Tibial nerve (tissue), 4 donors: ENCODE measurements around the gene PINK1. TPM values are rescaled to one million over a fixed set of nuclear protein-coding genes. Genes with fewer than 3 reads are reported as not detected.

ENCODE experiments used
- DNase-seq, 2 donors: peaks; one replicate each; pipeline ENCODE4 v3.0.0-alpha.2; 2019; ENCODE audit warnings: low spot score in 2 of 2
- H3K27ac ChIP-seq, 4 donors: fragments of 200-600 bp; sonication (generic) in 3 of 4; one replicate each; pipeline ENCODE4 v1.5.1; 2017 to 2019; ENCODE audit warnings: mild to moderate bottlenecking in 1 of 4
- H3K27me3 ChIP-seq, 2 donors: fragments of 200-600 bp; sonication (generic) in 1 of 2; one replicate each; pipeline versions ENCODE4 v1.5.1 to v1.6.0; 2017 to 2019
- H3K36me3 ChIP-seq, 3 donors: fragments of 200-600 bp; sonication (generic); one replicate each; pipeline ENCODE4 v1.5.1; 2018 to 2019
- H3K4me1 ChIP-seq, 4 donors: fragments of 200-600 bp; sonication (generic) in 3 of 4; one replicate each; pipeline ENCODE4 v1.5.1; 2017 to 2019
- H3K4me3 ChIP-seq, 4 donors: fragments of 200-600 bp; sonication (generic) in 3 of 4; one replicate each; pipeline ENCODE4 v1.5.1; 2017 to 2019; ENCODE audit warnings: mild to moderate bottlenecking in 1 of 4, moderate library complexity in 1 of 4
- H3K9me3 ChIP-seq, 4 donors: fragments of 200-600 bp; sonication (generic) in 3 of 4; one replicate each; pipeline ENCODE4 v1.5.1; 2017 to 2019
- EP300 ChIP-seq, 2 donors: sonication (generic); formaldehyde crosslinking; IDR thresholded peaks; one replicate each; pipeline ENCODE4 v1.6.1; 2017; ENCODE audit warnings: antibody characterized with exemption in 2 of 2, mild to moderate bottlenecking in 1 of 2
- POLR2A ChIP-seq, 2 donors: fragments of 450-650 bp; IDR thresholded peaks; one replicate each; pipeline ENCODE4 v1.6.1; 2017; ENCODE audit warnings: antibody characterized with exemption in 2 of 2, mild to moderate bottlenecking in 2 of 2, moderate library complexity in 2 of 2
- WGBS, 2 donors: methylation state at CpG; one replicate each; pipeline ENCODE4 v1.1.5; 2018; 5-methylcytosine and 5-hydroxymethylcytosine counted together
- total RNA-seq, 4 donors: library from RNA; depleted of rRNA; stranded (reverse); fragments of >200 nt; gene quantifications; one replicate each; pipeline ENCODE4 v1.1.0, GENCODE V29; 2016
- TF ChIP-seq, protein P1 (sequence below), 5 experiments: fragments of 200-600 bp in 3 of 5; fragments of 450-650 bp in 2 of 5; sonication (generic) in 3 of 5; IDR thresholded peaks; one replicate each; pipeline ENCODE4 v1.5.1; 2016 to 2019; ENCODE audit warnings: antibody characterized with exemption in 5 of 5, mild to moderate bottlenecking in 3 of 5, moderate library complexity in 2 of 5

Gene PINK1
- 100 to 1,000 TPM in 3 of 4 donors, 10 to 100 TPM in 1; 93.9 to 134 (median 124) TPM for total RNA-seq

- Histone ChIP-seq H3K4me3 (peak within 1 kb of the TSS; percentile 71 to 99 (median 92)), H3K36me3 (peaks cover 0 to 19% (median 0%) of the 10 kb centered on the region in 3 donors), H3K9me3 (no peaks in the 10 kb centered on the region), H3K4me1 (peaks cover 0 to 32% (median 12%) of the 10 kb centered on the region in 4 donors), H3K27me3 (peaks cover 0 to 10% of the 10 kb centered on the region in 2 donors), H3K27ac (peak within 1 kb of the TSS; percentile 21 to 95 (median 93))
- WGBS, 2 donors, result 5% methylated on average over 20 to 29 of the region's 93 CpGs
- DNase-seq, result peak; percentile 62 to 77
- TF ChIP-seq, protein P1, sequence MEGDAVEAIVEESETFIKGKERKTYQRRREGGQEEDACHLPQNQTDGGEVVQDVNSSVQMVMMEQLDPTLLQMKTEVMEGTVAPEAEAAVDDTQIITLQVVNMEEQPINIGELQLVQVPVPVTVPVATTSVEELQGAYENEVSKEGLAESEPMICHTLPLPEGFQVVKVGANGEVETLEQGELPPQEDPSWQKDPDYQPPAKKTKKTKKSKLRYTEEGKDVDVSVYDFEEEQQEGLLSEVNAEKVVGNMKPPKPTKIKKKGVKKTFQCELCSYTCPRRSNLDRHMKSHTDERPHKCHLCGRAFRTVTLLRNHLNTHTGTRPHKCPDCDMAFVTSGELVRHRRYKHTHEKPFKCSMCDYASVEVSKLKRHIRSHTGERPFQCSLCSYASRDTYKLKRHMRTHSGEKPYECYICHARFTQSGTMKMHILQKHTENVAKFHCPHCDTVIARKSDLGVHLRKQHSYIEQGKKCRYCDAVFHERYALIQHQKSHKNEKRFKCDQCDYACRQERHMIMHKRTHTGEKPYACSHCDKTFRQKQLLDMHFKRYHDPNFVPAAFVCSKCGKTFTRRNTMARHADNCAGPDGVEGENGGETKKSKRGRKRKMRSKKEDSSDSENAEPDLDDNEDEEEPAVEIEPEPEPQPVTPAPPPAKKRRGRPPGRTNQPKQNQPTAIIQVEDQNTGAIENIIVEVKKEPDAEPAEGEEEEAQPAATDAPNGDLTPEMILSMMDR (IDR thresholded peaks at IDR 0.05), result peak; percentile 96 to 100 (median 99)
- TF ChIP-seq POLR2A (IDR thresholded peaks at IDR 0.05), result peak; percentile 70 to 86
- TF ChIP-seq EP300 (IDR thresholded peaks at IDR 0.05), result peak in 1 of 2 donors; percentile 66
These were observed at the start of gene PINK1 for GRCh38 chr1:20633190-20634064. TSS of gene PINK1 (plus strand) at chr1:20633458. CDS start at chr1:20633549, 91 bp downstream.

DNA sequence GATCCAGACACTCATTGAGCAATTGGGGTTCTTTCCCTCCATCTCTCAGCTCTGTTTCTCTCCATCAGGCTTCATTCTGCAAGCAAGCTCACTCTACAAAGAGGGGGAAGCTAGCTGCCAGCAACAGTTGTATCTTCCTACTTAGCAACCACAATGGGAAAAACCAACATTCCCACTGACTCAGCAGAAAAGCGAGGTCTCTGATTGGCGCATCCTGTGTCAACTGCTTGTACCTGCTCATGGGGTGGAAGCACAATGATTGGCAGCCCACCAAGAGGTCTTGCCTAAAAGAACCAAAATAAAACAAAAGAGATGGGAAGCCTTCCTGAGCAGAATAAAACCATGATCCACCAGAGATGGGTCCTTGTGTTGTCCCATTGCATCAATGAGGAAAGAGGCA, 48.4 kb upstream of the PINK1 start:
- Histone ChIP-seq H3K27me3 (peaks cover 0 to 25% of the 10 kb centered on the region in 2 donors), H3K4me1 (peaks cover 0 to 9% (median 0%) of the 10 kb centered on the region in 4 donors), H3K36me3 (no peaks in the 10 kb centered on the region), H3K4me3 (no peak overlapping the region), H3K27ac (no peak overlapping the region), H3K9me3 (peaks cover 0 to 13% (median 0%) of the 10 kb centered on the region in 4 donors)
- TF ChIP-seq, protein P1 (IDR thresholded peaks at IDR 0.05), result no peak
- TF ChIP-seq POLR2A (IDR thresholded peaks at IDR 0.05) (no peak), EP300 (IDR thresholded peaks at IDR 0.05) (no peak)
- no peak for DNase-seq
- 62 to 65% methylated on average over 2 of the region's 2 CpGs for WGBS, 2 donors

DNA sequence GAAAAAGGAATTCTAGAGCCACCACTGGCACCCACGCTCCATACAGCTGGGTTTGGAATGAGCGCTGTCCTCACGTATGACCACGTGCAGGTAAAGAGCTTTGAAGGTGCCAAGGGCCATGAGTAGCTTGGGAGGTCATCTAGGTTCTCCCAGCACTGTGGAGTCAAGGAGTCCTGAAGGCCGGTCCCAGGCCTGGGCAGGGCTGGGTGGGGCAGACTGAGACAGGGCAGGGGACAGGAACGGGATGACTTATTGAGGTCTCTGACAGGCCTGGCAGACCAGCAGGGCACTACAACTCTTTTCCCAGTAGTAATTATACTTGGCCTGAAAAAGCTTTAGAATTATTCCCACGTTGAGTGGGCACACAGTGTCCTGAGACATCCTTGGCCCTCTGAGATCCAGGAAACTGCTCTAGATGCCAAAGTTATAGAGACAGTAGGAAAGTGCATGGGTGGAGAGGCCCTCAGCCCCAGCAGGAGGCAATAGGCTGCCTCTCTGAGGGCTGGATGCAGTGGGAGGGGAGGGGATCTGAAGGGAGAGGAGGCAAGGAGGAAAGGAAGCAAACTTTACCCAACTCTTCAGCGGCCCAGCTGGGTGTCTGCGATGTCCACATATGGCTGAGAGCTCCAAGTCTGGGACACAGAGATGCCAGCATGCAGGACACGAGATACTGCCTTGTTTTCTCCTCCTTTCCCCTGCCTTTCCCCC, 46.2 kb upstream of the PINK1 start:
- peaks cover 0 to 5% (median 0%) of the 10 kb centered on the region in 4 donors for H3K9me3 ChIP-seq
- TF ChIP-seq, protein P1 (IDR thresholded peaks at IDR 0.05), result no peak
- no peak for TF ChIP-seq EP300 (IDR thresholded peaks at IDR 0.05)
- no peak for TF ChIP-seq POLR2A (IDR thresholded peaks at IDR 0.05)
- peaks cover 0 to 9% (median 0%) of the 10 kb centered on the region in 4 donors for H3K4me1 ChIP-seq
- 70 to 83% methylated on average over 7 to 10 of the region's 10 CpGs for WGBS, 2 donors
- no peak overlapping the region for H3K27ac ChIP-seq
- H3K27me3 ChIP-seq, result peaks cover 0 to 44% of the 10 kb centered on the region in 2 donors
- DNase-seq, result no peak
- H3K36me3 ChIP-seq, result no peaks in the 10 kb centered on the region
- H3K4me3 ChIP-seq, result no peak overlapping the region

DNA sequence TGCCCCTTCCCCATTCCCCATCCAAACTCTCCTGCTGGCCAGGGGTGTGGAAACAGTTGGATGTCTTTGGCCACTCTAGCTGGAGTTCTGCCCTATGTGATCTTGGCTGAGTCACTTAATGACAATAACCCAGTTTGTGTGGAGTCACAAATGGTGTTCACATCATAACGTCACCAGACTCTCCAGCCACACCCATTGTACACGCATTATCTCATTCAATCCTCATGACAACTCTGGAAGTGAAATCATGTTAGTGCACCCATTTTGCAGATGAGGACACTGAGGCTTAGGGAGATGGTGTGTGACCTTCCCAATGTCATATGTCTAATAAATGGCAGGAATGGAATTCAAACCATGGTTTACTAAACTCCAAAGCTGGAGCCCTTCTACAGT, 45.6 kb upstream of the PINK1 start:
- 44 to 54% methylated on average over 2 of the region's 2 CpGs for WGBS, 2 donors
- Histone ChIP-seq H3K36me3 (no peaks in the 10 kb centered on the region), H3K27me3 (peaks cover 0 to 46% of the 10 kb centered on the region in 2 donors), H3K4me1 (peaks cover 0 to 9% (median 0%) of the 10 kb centered on the region in 4 donors), H3K27ac (no peak overlapping the region), H3K9me3 (peaks cover 0 to 4% (median 0%) of the 10 kb centered on the region in 4 donors), H3K4me3 (no peak overlapping the region)
- DNase-seq, result peak in 1 of 2 donors; percentile 10
- peak in 1 of 2 donors; percentile 15 for TF ChIP-seq EP300 (IDR thresholded peaks at IDR 0.05)
- TF ChIP-seq, protein P1 (IDR thresholded peaks at IDR 0.05), result no peak
